ENCODE measurements around the gene CELF3. TPM values are rescaled to one million over a fixed set of nuclear protein-coding genes. Genes with fewer than 3 reads are reported as not detected.

The CELF3 gene
- total RNA-seq, 1 donor from 2014 or later: 0.25 TPM

- no peak overlapping the region for H3K27ac ChIP-seq
- no peak for DNase-seq (ENCODE audit: extremely low spot score in 2 of 2)
- H3K36me3 ChIP-seq: peaks cover 0 to 20% of the 10 kb centered on the region in 2 donors
- intact Hi-C loops (cut with DNase I): no loop called here
- H3K4me1 ChIP-seq: no peaks in the 10 kb centered on the region
- peaks cover 4% of the 10 kb centered on the region for H3K9me3 ChIP-seq
- H3K27me3 ChIP-seq: no peaks in the 10 kb centered on the region
- H3K4me3 ChIP-seq: no peak overlapping the region
- TF ChIP-seq POLR2AphosphoS5 (IDR thresholded peaks at IDR 0.05; ENCODE audit: insufficient read depth in 1 of 2, low read depth in 1 of 2) (no peak), CTCF (IDR thresholded peaks at IDR 0.05) (no peak), POLR2A (IDR thresholded peaks at IDR 0.05) (no peak)
Measured at GRCh38 chr1:151668090-151668489, 48.5 kb downstream of the CELF3 start.

GRCh38 chr1:151661751-151662150, 54.9 kb downstream of the CELF3 start:
- Histone ChIP-seq H3K4me3 (no peak overlapping the region), H3K4me1 (no peaks in the 10 kb centered on the region), H3K36me3 (peaks cover 0 to 38% of the 10 kb centered on the region in 2 donors), H3K27me3 (no peaks in the 10 kb centered on the region), H3K27ac (no peak overlapping the region), H3K9me3 (no peaks in the 10 kb centered on the region)
- no peak for DNase-seq (ENCODE audit: extremely low spot score in 2 of 2)
- intact Hi-C loops (cut with DNase I): no loop called here
- no peak for TF ChIP-seq POLR2AphosphoS5 (IDR thresholded peaks at IDR 0.05; ENCODE audit: insufficient read depth in 1 of 2, low read depth in 1 of 2)
- no peak for TF ChIP-seq CTCF (IDR thresholded peaks at IDR 0.05)
- TF ChIP-seq POLR2A (IDR thresholded peaks at IDR 0.05): no peak

- TF ChIP-seq POLR2AphosphoS5 (IDR thresholded peaks at IDR 0.05; ENCODE audit: insufficient read depth in 1 of 2, low read depth in 1 of 2) (no peak), CTCF (IDR thresholded peaks at IDR 0.05) (no peak), POLR2A (IDR thresholded peaks at IDR 0.05) (no peak)
- Histone ChIP-seq H3K36me3 (peaks cover 0 to 16% of the 10 kb centered on the region in 2 donors), H3K9me3 (no peaks in the 10 kb centered on the region), H3K27ac (no peak overlapping the region), H3K27me3 (no peaks in the 10 kb centered on the region), H3K4me3 (no peak overlapping the region), H3K4me1 (no peaks in the 10 kb centered on the region)
- no peak for DNase-seq (ENCODE audit: extremely low spot score in 2 of 2)
- intact Hi-C loops (cut with DNase I): no loop called here
Measured at GRCh38 chr1:151655371-151655770, 61.2 kb downstream of the CELF3 start.

- Histone ChIP-seq H3K4me1 (no peaks in the 10 kb centered on the region), H3K36me3 (peaks cover 0 to 3% of the 10 kb centered on the region in 2 donors), H3K27me3 (no peaks in the 10 kb centered on the region), H3K27ac (no peak overlapping the region), H3K9me3 (no peaks in the 10 kb centered on the region), H3K4me3 (no peak overlapping the region)
- DNase-seq (ENCODE audit: extremely low spot score in 2 of 2): no peak
- TF ChIP-seq POLR2A (IDR thresholded peaks at IDR 0.05) (no peak), POLR2AphosphoS5 (IDR thresholded peaks at IDR 0.05; ENCODE audit: insufficient read depth in 1 of 2, low read depth in 1 of 2) (no peak), CTCF (IDR thresholded peaks at IDR 0.05) (no peak)
- intact Hi-C loops (cut with DNase I): no loop called here
Measured at GRCh38 chr1:151653397-151653796, 63.2 kb downstream of the CELF3 start.

Small RNA genes lying within 50 kb of the gene (small RNA-seq; reads per million reads assigned to genes)
- not detected for gene RNU6-662P

Other genes with a start within 250 kb of the CELF3 start
- gene CGN, start 205.4 kb downstream of the CELF3 start, total RNA-seq: 13.0 TPM
- gene TUFT1, start 176.5 kb downstream of the CELF3 start, total RNA-seq: 16.0 TPM
- gene SNX27, start 104.8 kb downstream of the CELF3 start, total RNA-seq: 50.6 TPM
- not detected for gene RIIAD1, start 4.7 kb upstream of the CELF3 start, total RNA-seq
- gene MRPL9, start 46.7 kb upstream of the CELF3 start, total RNA-seq: 34.1 TPM
- gene TDRKH, start 73.7 kb upstream of the CELF3 start, total RNA-seq: 5.2 TPM
- 0.98 TPM for gene LINGO4, start 88.6 kb upstream of the CELF3 start, total RNA-seq
- 8.1 TPM for gene RORC, start 115.0 kb upstream of the CELF3 start, total RNA-seq
- gene C2CD4D, start 123.0 kb upstream of the CELF3 start, total RNA-seq: not detected
- gene THEM5, start 136.9 kb upstream of the CELF3 start, total RNA-seq: 0.98 TPM
- 26.8 TPM for gene THEM4, start 192.7 kb upstream of the CELF3 start, total RNA-seq

All from vagina (tissue), 2 donors.